ENCODE results near the gene TRIM14.
A peak's percentile ranks its signal among the peaks of the same experiment; 100 is the strongest.

The TRIM14 gene, protein sequence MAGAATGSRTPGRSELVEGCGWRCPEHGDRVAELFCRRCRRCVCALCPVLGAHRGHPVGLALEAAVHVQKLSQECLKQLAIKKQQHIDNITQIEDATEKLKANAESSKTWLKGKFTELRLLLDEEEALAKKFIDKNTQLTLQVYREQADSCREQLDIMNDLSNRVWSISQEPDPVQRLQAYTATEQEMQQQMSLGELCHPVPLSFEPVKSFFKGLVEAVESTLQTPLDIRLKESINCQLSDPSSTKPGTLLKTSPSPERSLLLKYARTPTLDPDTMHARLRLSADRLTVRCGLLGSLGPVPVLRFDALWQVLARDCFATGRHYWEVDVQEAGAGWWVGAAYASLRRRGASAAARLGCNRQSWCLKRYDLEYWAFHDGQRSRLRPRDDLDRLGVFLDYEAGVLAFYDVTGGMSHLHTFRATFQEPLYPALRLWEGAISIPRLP

DNA sequence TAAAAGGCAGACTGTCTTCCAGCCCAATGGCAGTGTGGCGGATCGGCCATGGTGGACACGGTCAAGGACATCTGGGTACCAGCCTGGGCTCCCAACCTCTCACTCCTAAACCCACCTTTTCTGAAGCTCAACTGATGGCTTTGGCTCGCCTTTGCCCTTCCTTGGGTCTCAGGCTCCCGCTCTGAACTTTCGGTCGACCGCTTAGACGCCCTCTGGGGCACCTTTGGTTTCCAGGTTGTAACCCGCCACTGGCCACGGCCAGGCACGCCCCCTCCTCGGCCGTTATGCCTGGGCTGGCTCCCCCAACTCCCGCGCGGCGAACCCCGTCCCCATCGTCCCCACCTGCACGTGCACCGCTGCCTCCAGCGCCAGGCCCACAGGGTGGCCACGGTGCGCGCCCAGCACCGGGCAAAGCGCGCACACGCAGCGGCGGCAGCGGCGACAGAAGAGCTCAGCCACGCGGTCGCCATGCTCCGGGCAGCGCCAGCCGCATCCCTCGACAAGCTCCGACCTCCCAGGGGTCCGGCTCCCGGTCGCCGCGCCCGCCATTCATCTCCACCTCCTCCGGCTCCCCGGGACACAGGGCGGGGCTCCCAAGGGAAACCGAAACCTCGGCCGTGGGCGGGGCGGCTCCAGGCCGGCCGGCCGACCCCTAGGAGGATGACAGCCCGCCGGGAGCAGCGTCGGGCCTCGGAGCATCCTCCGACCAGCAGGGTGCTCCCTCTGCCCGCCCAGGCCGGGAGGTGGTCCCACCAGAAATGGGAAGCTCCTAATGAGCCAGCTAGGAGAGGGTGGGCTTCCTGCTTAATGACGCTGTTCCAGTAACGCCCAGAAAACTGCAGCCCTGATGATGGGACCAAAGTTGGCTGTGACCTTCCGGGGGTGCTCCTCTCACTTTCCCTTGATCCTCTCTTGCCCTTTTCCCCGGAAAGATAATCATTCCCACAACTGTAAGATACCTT, at the start of gene TRIM14:
Gene TRIM14, minus strand, starts transcription at position 583 of the 962 bp plus-strand sequence. Its CDS starts 34 bp downstream, at position 549.
- DNase-seq (ENCODE audit: low spot score) = peak; percentile 88
- in situ Hi-C loops (cut with MboI; ENCODE audit: low sequenced_read_pairs, unreplicated experiment) = no loop called here
- TF ChIP-seq, protein P1, sequence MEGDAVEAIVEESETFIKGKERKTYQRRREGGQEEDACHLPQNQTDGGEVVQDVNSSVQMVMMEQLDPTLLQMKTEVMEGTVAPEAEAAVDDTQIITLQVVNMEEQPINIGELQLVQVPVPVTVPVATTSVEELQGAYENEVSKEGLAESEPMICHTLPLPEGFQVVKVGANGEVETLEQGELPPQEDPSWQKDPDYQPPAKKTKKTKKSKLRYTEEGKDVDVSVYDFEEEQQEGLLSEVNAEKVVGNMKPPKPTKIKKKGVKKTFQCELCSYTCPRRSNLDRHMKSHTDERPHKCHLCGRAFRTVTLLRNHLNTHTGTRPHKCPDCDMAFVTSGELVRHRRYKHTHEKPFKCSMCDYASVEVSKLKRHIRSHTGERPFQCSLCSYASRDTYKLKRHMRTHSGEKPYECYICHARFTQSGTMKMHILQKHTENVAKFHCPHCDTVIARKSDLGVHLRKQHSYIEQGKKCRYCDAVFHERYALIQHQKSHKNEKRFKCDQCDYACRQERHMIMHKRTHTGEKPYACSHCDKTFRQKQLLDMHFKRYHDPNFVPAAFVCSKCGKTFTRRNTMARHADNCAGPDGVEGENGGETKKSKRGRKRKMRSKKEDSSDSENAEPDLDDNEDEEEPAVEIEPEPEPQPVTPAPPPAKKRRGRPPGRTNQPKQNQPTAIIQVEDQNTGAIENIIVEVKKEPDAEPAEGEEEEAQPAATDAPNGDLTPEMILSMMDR (IDR thresholded peaks at IDR 0.05; ENCODE audit: borderline replicate concordance, control extremely low read depth, extremely low read depth, insufficient read depth, missing control alignments) = peak; percentile 32

GRCh38 chr9:98168153-98168780, 49.2 kb upstream of the TRIM14 start:
- DNase-seq (ENCODE audit: low spot score) = no peak

DNA sequence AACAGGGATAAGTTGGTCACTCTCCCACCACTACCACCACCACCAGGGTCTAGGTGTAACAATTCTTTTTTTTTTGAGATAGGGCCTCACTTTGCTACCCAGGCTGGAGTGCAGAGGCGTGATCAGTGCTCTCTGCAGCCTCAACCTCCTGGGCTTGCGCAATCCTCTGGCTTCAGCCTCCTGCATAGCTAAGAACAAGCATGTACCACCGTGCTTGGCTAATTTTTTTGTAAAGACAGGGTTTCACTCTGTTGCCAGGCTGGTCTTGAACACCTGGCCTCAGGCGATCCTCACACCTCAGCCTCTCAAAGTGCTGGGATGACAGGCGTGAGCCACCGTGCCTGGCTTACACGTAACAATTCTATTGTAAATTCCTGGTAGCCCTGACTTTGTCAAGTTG, 45.9 kb upstream of the TRIM14 start:
- in situ Hi-C loops (cut with MboI; ENCODE audit: low sequenced_read_pairs, unreplicated experiment) = no loop called here
- TF ChIP-seq, protein P1 (IDR thresholded peaks at IDR 0.05; ENCODE audit: borderline replicate concordance, control extremely low read depth, extremely low read depth, insufficient read depth, missing control alignments) = no peak
- no peak for DNase-seq (ENCODE audit: low spot score)

More at GRCh38 chr9:98168153-98168780, 49.2 kb upstream of the TRIM14 start:
- in situ Hi-C loops (cut with MboI; ENCODE audit: low sequenced_read_pairs, unreplicated experiment) = no loop called here
- TF ChIP-seq, protein P1 (IDR thresholded peaks at IDR 0.05; ENCODE audit: borderline replicate concordance, control extremely low read depth, extremely low read depth, insufficient read depth, missing control alignments) = no peak

- in situ Hi-C loops (cut with MboI; ENCODE audit: low sequenced_read_pairs, unreplicated experiment) = no loop called here
- TF ChIP-seq, protein P1 (IDR thresholded peaks at IDR 0.05; ENCODE audit: borderline replicate concordance, control extremely low read depth, extremely low read depth, insufficient read depth, missing control alignments) = no peak
These were observed 43.6 kb upstream of the TRIM14 start for GRCh38 chr9:98162613-98163012.

GRCh38 chr9:98161851-98162250, 42.8 kb upstream of the TRIM14 start:
- TF ChIP-seq, protein P1 (IDR thresholded peaks at IDR 0.05; ENCODE audit: borderline replicate concordance, control extremely low read depth, extremely low read depth, insufficient read depth, missing control alignments) = no peak
- no peak for DNase-seq (ENCODE audit: low spot score)
- in situ Hi-C loops (cut with MboI; ENCODE audit: low sequenced_read_pairs, unreplicated experiment) = no loop called here

More at GRCh38 chr9:98162613-98163012, 43.6 kb upstream of the TRIM14 start:
- no peak for DNase-seq (ENCODE audit: low spot score)

DNA sequence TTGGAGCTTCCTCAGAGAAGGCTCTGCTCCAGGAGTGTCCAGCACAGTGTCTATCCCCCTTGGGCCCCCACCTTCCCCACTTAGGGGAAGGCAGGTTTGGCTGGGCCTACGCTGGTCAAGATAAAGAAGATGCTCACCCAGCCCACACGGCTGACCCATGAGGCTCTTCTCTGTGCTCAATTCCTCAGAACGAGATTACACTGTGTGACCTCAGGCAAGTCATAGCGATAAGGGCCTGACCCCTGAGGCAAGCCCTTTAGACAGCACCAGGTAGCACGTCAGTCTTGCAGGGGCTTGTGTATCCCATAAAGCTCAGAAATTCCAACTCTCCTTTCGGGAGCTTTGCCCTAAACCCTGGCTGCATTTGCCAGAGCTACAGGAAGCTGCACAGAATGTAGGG, 40.8 kb upstream of the TRIM14 start:
- in situ Hi-C loops (cut with MboI; ENCODE audit: low sequenced_read_pairs, unreplicated experiment) = no loop called here
- DNase-seq (ENCODE audit: low spot score) = no peak

More for the DNA sequence above, 40.8 kb upstream of the TRIM14 start:
- TF ChIP-seq, protein P1 (IDR thresholded peaks at IDR 0.05; ENCODE audit: borderline replicate concordance, control extremely low read depth, extremely low read depth, insufficient read depth, missing control alignments) = no peak

All from GM13976 (cell line).